Calu3 (cell line): ENCODE measurements around the gene XDH. TPM values are rescaled to one million over a fixed set of nuclear protein-coding genes. Genes with fewer than 3 reads are reported as not detected.

Experiments used
- BruUV-seq: library from RNA; stranded (reverse); fragments of 400-500 nt; replicated peaks from 2 replicates; lab custom pipeline; 2021; lab: Mats Ljungman, UMichigan
- CTCF ChIA-PET: fragments of 300-600 bp; sonication (Branson Sonifier 250); formaldehyde crosslinking; loops from one replicate; lab custom pipeline; 2022; ENCODE audit warnings: antibody characterized with exemption; lab: Charles Lee
- DNase-seq: peaks from one replicate; pipeline ENCODE4 v3.0.0; 2022
- H3K27ac Mint-ChIP-seq: one replicate; pipeline ENCODE4 v1.8.0; 2022; ENCODE audit warnings: mixed read lengths; ENCODE audit not compliant: unreplicated experiment
- H3K27me3 Mint-ChIP-seq: one replicate; pipeline ENCODE4 v1.8.0; 2022; ENCODE audit warnings: mixed read lengths; ENCODE audit not compliant: unreplicated experiment
- H3K36me3 Mint-ChIP-seq: one replicate; pipeline ENCODE4 v1.8.0; 2022; ENCODE audit warnings: mild to moderate bottlenecking, moderate library complexity, mixed read lengths; ENCODE audit not compliant: insufficient read depth, unreplicated experiment
- H3K4me1 Mint-ChIP-seq: one replicate; pipeline ENCODE4 v1.8.0; 2022; ENCODE audit warnings: mild to moderate bottlenecking, low read depth, mixed read lengths; ENCODE audit not compliant: unreplicated experiment
- H3K4me3 Mint-ChIP-seq: one replicate; pipeline ENCODE4 v1.8.0; 2022; ENCODE audit warnings: mild to moderate bottlenecking, low read depth, moderate library complexity, mixed read lengths; ENCODE audit not compliant: unreplicated experiment
- H3K9me3 Mint-ChIP-seq: one replicate; pipeline ENCODE4 v1.8.0; 2022; ENCODE audit warnings: low read depth, mixed read lengths; ENCODE audit not compliant: unreplicated experiment
- CTCF ChIP-seq: fragments of 200-600 bp; IDR thresholded peaks from one replicate; pipeline ENCODE4 v1.8.0; 2022; ENCODE audit warnings: antibody characterized with exemption; ENCODE audit not compliant: unreplicated experiment
- intact Hi-C: fragments of 100-400 bp; cut with micrococcal nuclease; formaldehyde crosslinking; loops from one replicate; pipeline ENCODE4 v1.10.0; 2022; ENCODE audit not compliant: unreplicated experiment
- total RNA-seq: library from RNA; stranded (reverse); gene quantifications from 2 replicates; pipeline ENCODE4 v1.2.3, GENCODE V29; 2022

The XDH gene
- total RNA-seq, 1 experiment from 2014 or later = 4.2 TPM

GRCh38 chr2:31319406-31320175 lies 95.0 kb downstream of the XDH start:
- no peaks in the 10 kb centered on the region for H3K36me3 Mint-ChIP-seq
- intact Hi-C loops = no loop called here
- H3K27ac Mint-ChIP-seq = no peak overlapping the region
- TF ChIP-seq CTCF = no peak
- H3K9me3 Mint-ChIP-seq = no peaks in the 10 kb centered on the region
- CTCF ChIA-PET = interaction anchor here (0.7 kb wide), 2 partner anchors 417 to 597 kb away, joined by 3 to 10 read pairs; no protein-coding TSS in a partner anchor
- no peak for DNase-seq
- peaks cover 11% of the 10 kb centered on the region for H3K4me1 Mint-ChIP-seq
- no TSS peak for BruUV-seq
- H3K27me3 Mint-ChIP-seq = no peaks in the 10 kb centered on the region
- H3K4me3 Mint-ChIP-seq = no peak overlapping the region

GRCh38 chr2:31318361-31319336 lies 95.9 kb downstream of the XDH start:
- Mint-ChIP-seq H3K4me1 (peaks cover 5% of the 10 kb centered on the region), H3K36me3 (no peaks in the 10 kb centered on the region), H3K27me3 (no peaks in the 10 kb centered on the region), H3K4me3 (no peak overlapping the region), H3K27ac (no peak overlapping the region), H3K9me3 (no peaks in the 10 kb centered on the region)
- CTCF ChIA-PET = interaction anchor here (0.7 kb wide), 2 partner anchors 416 to 596 kb away, joined by 3 to 10 read pairs; no protein-coding TSS in a partner anchor
- no TSS peak for BruUV-seq
- TF ChIP-seq CTCF = no peak
- intact Hi-C loops = no loop called here
- no peak for DNase-seq

- no peak overlapping the region for H3K4me3 Mint-ChIP-seq
- no TSS peak for BruUV-seq
- H3K27ac Mint-ChIP-seq = no peak overlapping the region
- no peaks in the 10 kb centered on the region for H3K4me1 Mint-ChIP-seq
- no peak for DNase-seq
- H3K27me3 Mint-ChIP-seq = peaks cover 1% of the 10 kb centered on the region
- CTCF ChIA-PET = no interaction called here
- no peaks in the 10 kb centered on the region for H3K9me3 Mint-ChIP-seq
- TF ChIP-seq CTCF = no peak
- intact Hi-C loops = no loop called here
- no peaks in the 10 kb centered on the region for H3K36me3 Mint-ChIP-seq
Measured at GRCh38 chr2:31317396-31317795, 97.1 kb downstream of the XDH start.

- Mint-ChIP-seq H3K4me1 (no peaks in the 10 kb centered on the region), H3K9me3 (no peaks in the 10 kb centered on the region), H3K4me3 (no peak overlapping the region), H3K36me3 (peaks cover 3% of the 10 kb centered on the region), H3K27me3 (peaks cover 13% of the 10 kb centered on the region), H3K27ac (no peak overlapping the region)
- CTCF ChIA-PET = no interaction called here
- no peak for DNase-seq
- intact Hi-C loops = no loop called here
- no peak for TF ChIP-seq CTCF
- BruUV-seq = no TSS peak
Measured at GRCh38 chr2:31314761-31315160, 99.8 kb downstream of the XDH start.
